HepG2 (cell line): Measurements from ENCODE around the gene KIAA1328. TPM values are rescaled to one million over a fixed set of nuclear protein-coding genes. Genes with fewer than 3 reads are reported as not detected.

Source experiments
- ATAC-seq: fragments of 200-7000 bp; cut with Tn5 transposase; 3 replicates; pipeline ENCODE4 v1.9.1; 2020; ENCODE audit warnings: mild to moderate bottlenecking, moderate library complexity
- BruUV-seq: library from RNA; stranded (reverse); fragments of 400-500 nt; replicated peaks from 2 replicates; lab custom pipeline; 2021; lab: Mats Ljungman, UMichigan
- CTCF ChIA-PET: fragments of 300-600 bp; formaldehyde crosslinking; extraction: SDS; loops from one replicate; lab custom pipeline; 2021; ENCODE audit warnings: low total read pairs, inconsistent platforms, low intra/inter-chr PET ratio; lab: Yijun Ruan, JAX
- POLR2A ChIA-PET: fragments of 350-600 bp; sonication (Branson Sonifier 250); formaldehyde crosslinking; loops from one replicate; lab custom pipeline; 2020; ENCODE audit warnings: antibody characterized with exemption, inconsistent platforms; lab: Yijun Ruan, JAX
- DNase-seq: peaks from one replicate; pipeline ENCODE4 v3.0.0-alpha.2; 2015; ENCODE audit warnings: low spot score
- FAIRE-seq: peaks from 3 replicates; lab custom pipeline; 2011; peaks lifted over from hg19 to GRCh38; lab: Jason Lieb, UNC
- H2AFZ ChIP-seq: one replicate; pipeline ENCODE4 v1.6.1; 2011; ENCODE audit warnings: low read length, inconsistent platforms
- H3K27ac ChIP-seq: fragments of 300-600 bp; 3 replicates; pipeline ENCODE4 v1.8.0; 2011; ENCODE audit warnings: mixed run types, mild to moderate bottlenecking, mixed read lengths, low read length, inconsistent platforms; ENCODE audit not compliant: insufficient read depth; ENCODE audit errors: extremely low read length
- H3K27me3 ChIP-seq, 2 experiments: fragments of 200-600 bp in 1 of 2; 2 replicates in 1 of 2; 3 replicates in 1 of 2; pipeline versions ENCODE4 v1.6.0 to v1.8.0; 2011; ENCODE audit warnings: low read length in 2 of 2, mild to moderate bottlenecking in 2 of 2, moderate library complexity in 2 of 2, inconsistent platforms in 1 of 2; ENCODE audit not compliant: insufficient read depth in 2 of 2, control insufficient read depth in 1 of 2
- H3K36me3 ChIP-seq, 2 experiments: fragments of 200-600 bp in 1 of 2; replicated peaks in 1 of 2; 2 replicates in 1 of 2; 3 replicates in 1 of 2; pipeline versions ENCODE4 v1.5.1 to v1.8.0; 2011; ENCODE audit warnings: low read length in 2 of 2, inconsistent platforms in 1 of 2; ENCODE audit not compliant: insufficient read depth in 2 of 2, control insufficient read depth in 1 of 2
- H3K4me1 ChIP-seq: 2 replicates; pipeline ENCODE4 v1.5.1; 2012; ENCODE audit warnings: low read length, inconsistent platforms; ENCODE audit not compliant: insufficient read depth
- H3K4me2 ChIP-seq: 2 replicates; pipeline ENCODE4 v1.6.0; 2011; ENCODE audit warnings: low read depth, low read length, inconsistent platforms
- H3K4me3 ChIP-seq, 3 experiments: fragments of 200-600 bp in 1 of 3; sonication (generic), shearing (Covaris generic) in 1 of 3; replicated peaks in 1 of 3; 2 replicates each; pipeline ENCODE4 v1.5.1; 2011 to 2016; ENCODE audit warnings: low read length in 3 of 3, inconsistent platforms in 2 of 3, low read depth in 2 of 3, mild to moderate bottlenecking in 2 of 3, control low read depth in 1 of 3, mixed read lengths in 1 of 3; ENCODE audit not compliant: insufficient read depth in 1 of 3
- H3K79me2 ChIP-seq: one replicate; pipeline ENCODE4 v1.6.1; 2011; ENCODE audit warnings: low read length, inconsistent platforms; ENCODE audit not compliant: insufficient read depth
- H3K9ac ChIP-seq: 2 replicates; pipeline ENCODE4 v1.6.0; 2011; ENCODE audit warnings: mild to moderate bottlenecking, low read depth, low read length, inconsistent platforms; ENCODE audit not compliant: insufficient read depth
- H3K9me3 ChIP-seq: 2 replicates; pipeline ENCODE4 v1.5.1; 2012; ENCODE audit warnings: mild to moderate bottlenecking, low read length
- H4K20me1 ChIP-seq: 2 replicates; pipeline ENCODE4 v1.6.0; 2011; ENCODE audit warnings: inconsistent platforms, mild to moderate bottlenecking, low read length, moderate library complexity; ENCODE audit not compliant: insufficient read depth
- ELF3 ChIP-seq: IDR thresholded peaks from 2 replicates; pipeline ENCODE4 v1.6.1; 2016; ENCODE audit warnings: missing genetic modification reagents, missing compliant biosample characterization
- FLYWCH1 ChIP-seq: sonication (generic); formaldehyde crosslinking; IDR thresholded peaks from 2 replicates; pipeline ENCODE4 v1.8.1; 2023; ENCODE audit warnings: mild to moderate bottlenecking, missing genetic modification reagents
- GATAD1 ChIP-seq: IDR thresholded peaks from 2 replicates; pipeline ENCODE4 v1.6.1; 2016; ENCODE audit warnings: missing genetic modification reagents, missing compliant biosample characterization
- GTF2F1 ChIP-seq: fragments of 150-350 bp; IDR thresholded peaks from 2 replicates; pipeline ENCODE4 v1.6.1; 2014; ENCODE audit warnings: low read length
- HNF1B ChIP-seq: sonication (generic); formaldehyde crosslinking; IDR thresholded peaks from 2 replicates; pipeline ENCODE4 v1.5.1; 2020; ENCODE audit warnings: mild to moderate bottlenecking, moderate library complexity, missing genetic modification reagents
- HNF4A ChIP-seq: sonication (generic); formaldehyde crosslinking; IDR thresholded peaks from 2 replicates; pipeline ENCODE4 v1.4.0; 2020; ENCODE audit warnings: missing genetic modification reagents
- MAX ChIP-seq: IDR thresholded peaks from 2 replicates; pipeline ENCODE4 v1.6.1; 2012; ENCODE audit warnings: inconsistent platforms
- THRA ChIP-seq: sonication (generic); formaldehyde crosslinking; IDR thresholded peaks from 2 replicates; pipeline ENCODE4 v1.4.0; 2020; ENCODE audit warnings: missing genetic modification reagents, borderline replicate concordance
- ZNF136 ChIP-seq: sonication (generic); formaldehyde crosslinking; IDR thresholded peaks from 2 replicates; pipeline ENCODE4 v1.8.1; 2022; ENCODE audit warnings: low read depth, mild to moderate bottlenecking, moderate library complexity, missing genetic modification reagents
- ZNF253 ChIP-seq: sonication (generic); formaldehyde crosslinking; IDR thresholded peaks from 2 replicates; pipeline ENCODE4 v1.8.0; 2022; ENCODE audit warnings: mild to moderate bottlenecking, missing genetic modification reagents, borderline replicate concordance
- ZNF775 ChIP-seq: sonication (generic); formaldehyde crosslinking; IDR thresholded peaks from 2 replicates; pipeline ENCODE4 v1.4.0; 2020; ENCODE audit warnings: missing genetic modification reagents, mild to moderate bottlenecking, moderate library complexity, borderline replicate concordance
- WGBS: methylation state at CpG from one replicate; pipeline ENCODE4 v1.1.6; 2017; ENCODE audit warnings: low lambda C conversion rate; 5-methylcytosine and 5-hydroxymethylcytosine counted together
- in situ Hi-C: cut with HindIII; loops from 2 replicates; pipeline ENCODE4 v1.10.0; 2017; ENCODE audit warnings: low pct_unique_long_range_greater_than_20kb; ENCODE audit not compliant: extremely low pct_ligation_motif_present
- intact Hi-C: fragments of 100-400 bp; cut with micrococcal nuclease; formaldehyde crosslinking; loops from one replicate; pipeline ENCODE4 v1.10.0; 2022; ENCODE audit not compliant: unreplicated experiment
- polyA plus RNA-seq, 8 experiments: library from polyadenylated mRNA; depleted of rRNA in 3 of 8; stranded (reverse) in 7 of 8; unstranded in 1 of 8; fragments of >200 nt; fragmentation: Illumina TruSeq in 4 of 8; extraction: Trizol in 4 of 8; gene quantifications; 2 replicates each; pipeline versions ENCODE4 v1.2.1 to v1.2.3, GENCODE V29; 2011 to 2016; ENCODE audit warnings: low read depth in 4 of 8, missing spikeins in 1 of 8, mixed read lengths in 1 of 8; ENCODE audit not compliant: insufficient read depth in 1 of 8
- total RNA-seq, 5 experiments: library from RNA; depleted of rRNA; stranded (reverse); fragments of >200 nt; fragmentation: Illumina TruSeq; extraction: Trizol; gene quantifications; 2 replicates each; pipeline ENCODE4 v1.2.3, GENCODE V29; 2016; ENCODE audit warnings: low read depth in 1 of 5

Gene KIAA1328
- total and polyA plus RNA-seq, 2 of the 13 experiments (the other 11 are each of a cell fraction or from before 2014, with no cell fraction given), result 4.1 to 6.0 TPM

GRCh38 chr18:36831139-36831538 lies 2.2 kb downstream of the KIAA1328 start:
- H3K27ac ChIP-seq, result no peak overlapping the region
- H3K79me2 ChIP-seq, result peaks cover 13% of the 10 kb centered on the region
- H3K4me2 ChIP-seq, result no peak overlapping the region
- CTCF ChIA-PET, result no interaction called here
- no peaks in the 10 kb centered on the region for H4K20me1 ChIP-seq
- in situ Hi-C loops, result no loop called here
- FAIRE-seq (no peak), DNase-seq (no peak), ATAC-seq (no peak)
- no TSS peak for BruUV-seq
- 30% methylated on average over 1 of the region's 1 CpG for WGBS
- H3K27me3 ChIP-seq, result no peaks in the 10 kb centered on the region; a peak in 1 of 5 replicates
- H3K36me3 ChIP-seq, result no peaks in the 10 kb centered on the region
- no peak overlapping the region for H2AFZ ChIP-seq
- H3K9ac ChIP-seq, result no peak overlapping the region
- no peak overlapping the region for H3K4me3 ChIP-seq
- TF ChIP-seq GTF2F1, result no peak
- no peak for TF ChIP-seq HNF4A (CRISPR knock-in tag)
- no peak for TF ChIP-seq ZNF253
- no peak for TF ChIP-seq HNF1B
- no peak for TF ChIP-seq THRA (CRISPR knock-in tag)
- TF ChIP-seq ZNF136 (CRISPR knock-in tag), result no peak
- no peak for TF ChIP-seq ZNF775 (CRISPR knock-in tag)
- no peak for TF ChIP-seq FLYWCH1 (CRISPR knock-in tag)
- TF ChIP-seq ELF3 (CRISPR knock-in tag), result no peak
- TF ChIP-seq MAX, result no peak
- TF ChIP-seq GATAD1, result no peak
- TF ChIP-seq, all 625 proteins: peak for 0
- H3K4me1 ChIP-seq, result peaks cover 43% of the 10 kb centered on the region
- no peaks in the 10 kb centered on the region for H3K9me3 ChIP-seq
- intact Hi-C loops, result no loop called here
- POLR2A ChIA-PET, result no interaction called here
